Upper lobe of right lung (tissue), 1 donor: ENCODE measurements around the gene PHTF1. TPM values are rescaled to one million over a fixed set of nuclear protein-coding genes. Genes with fewer than 3 reads are reported as not detected.

ENCODE experiments used
- ATAC-seq: fragments of 200-7000 bp; cut with Tn5 transposase; one replicate; pipeline ENCODE4 v1.9.1; 2020; ENCODE audit warnings: mild to moderate bottlenecking, moderate library complexity
- DNase-seq: peaks from one replicate; pipeline ENCODE4 v3.0.0-alpha.2; 2020
- H3K27ac ChIP-seq: fragments of 200-600 bp; one replicate; pipeline ENCODE4 v1.8.0; 2022
- H3K27me3 ChIP-seq: fragments of 200-600 bp; one replicate; pipeline ENCODE4 v1.8.0; 2022; ENCODE audit warnings: mild to moderate bottlenecking
- H3K36me3 ChIP-seq: fragments of 200-600 bp; one replicate; pipeline ENCODE4 v1.8.0; 2022
- H3K4me1 ChIP-seq: fragments of 200-600 bp; one replicate; pipeline ENCODE4 v1.8.0; 2022
- H3K4me3 ChIP-seq: fragments of 200-600 bp; one replicate; pipeline ENCODE4 v1.8.0; 2022; ENCODE audit warnings: mild to moderate bottlenecking
- H3K9me3 ChIP-seq: fragments of 200-600 bp; one replicate; pipeline ENCODE4 v1.8.0; 2022
- CTCF ChIP-seq: fragments of 200-600 bp; IDR thresholded peaks from one replicate; pipeline ENCODE4 v1.8.0; 2022; ENCODE audit warnings: antibody characterized with exemption
- intact Hi-C: fragments of 100-400 bp; cut with DNase I; formaldehyde crosslinking; loops from one replicate; pipeline ENCODE4 v1.11.0; 2022
- total RNA-seq: library from RNA; stranded (reverse); fragmentation: NEBNext Ultra II Directional; extraction: Animal tissue kit (Norgen Biotek cat#: 25700); gene quantifications from one replicate; pipeline ENCODE4 v1.2.1, GENCODE V29; 2021
- donor health status: DM: no; HTN: yes; CAD: no; lungs with severe emphysema.

PHTF1 gene
- total RNA-seq, 1 donor from 2014 or later, result 18.9 TPM

GRCh38 chr1:113654883-113655282 is 104.4 kb downstream of the PHTF1 start:
- H3K27ac ChIP-seq, result no peak overlapping the region
- intact Hi-C loops, result no loop called here
- no peaks in the 10 kb centered on the region for H3K27me3 ChIP-seq
- ATAC-seq (no peak), DNase-seq (no peak)
- no peak for TF ChIP-seq CTCF
- peaks cover 23% of the 10 kb centered on the region for H3K36me3 ChIP-seq
- no peak overlapping the region for H3K4me3 ChIP-seq
- H3K4me1 ChIP-seq, result no peaks in the 10 kb centered on the region
- H3K9me3 ChIP-seq, result no peaks in the 10 kb centered on the region

GRCh38 chr1:113653741-113654140 is 105.5 kb downstream of the PHTF1 start:
- intact Hi-C loops, result no loop called here
- Histone ChIP-seq H3K4me3 (no peak overlapping the region), H3K36me3 (peaks cover 19% of the 10 kb centered on the region), H3K9me3 (no peaks in the 10 kb centered on the region), H3K27me3 (no peaks in the 10 kb centered on the region), H3K4me1 (no peaks in the 10 kb centered on the region), H3K27ac (no peak overlapping the region)
- no peak for DNase-seq
- no peak for ATAC-seq
- TF ChIP-seq CTCF, result no peak

GRCh38 chr1:113652771-113653170 is 106.5 kb downstream of the PHTF1 start:
- no peaks in the 10 kb centered on the region for H3K9me3 ChIP-seq
- TF ChIP-seq CTCF, result no peak
- H3K27ac ChIP-seq, result no peak overlapping the region
- DNase-seq (no peak), ATAC-seq (no peak)
- H3K27me3 ChIP-seq, result no peaks in the 10 kb centered on the region
- intact Hi-C loops, result no loop called here
- H3K4me3 ChIP-seq, result no peak overlapping the region
- peaks cover 23% of the 10 kb centered on the region for H3K36me3 ChIP-seq
- no peaks in the 10 kb centered on the region for H3K4me1 ChIP-seq

- Histone ChIP-seq H3K4me1 (no peaks in the 10 kb centered on the region), H3K36me3 (peaks cover 13% of the 10 kb centered on the region), H3K9me3 (no peaks in the 10 kb centered on the region), H3K4me3 (no peak overlapping the region), H3K27ac (no peak overlapping the region), H3K27me3 (no peaks in the 10 kb centered on the region)
- intact Hi-C loops, result no loop called here
- no peak for TF ChIP-seq CTCF
- no peak for DNase-seq
- no peak for ATAC-seq
Measured at GRCh38 chr1:113648478-113648877, 110.8 kb downstream of the PHTF1 start.

GRCh38 chr1:113647164-113647563 is 112.1 kb downstream of the PHTF1 start:
- no peak for ATAC-seq

More at GRCh38 chr1:113647164-113647563, 112.1 kb downstream of the PHTF1 start:
- H3K4me1 ChIP-seq, result no peaks in the 10 kb centered on the region
- H3K27ac ChIP-seq, result no peak overlapping the region
- no peaks in the 10 kb centered on the region for H3K27me3 ChIP-seq
- no peaks in the 10 kb centered on the region for H3K9me3 ChIP-seq
- TF ChIP-seq CTCF, result no peak
- no peak for DNase-seq
- no peak overlapping the region for H3K4me3 ChIP-seq
- intact Hi-C loops, result no loop called here
- H3K36me3 ChIP-seq, result peaks cover 22% of the 10 kb centered on the region

Other genes with a start within 250 kb of the PHTF1 start
- 23.2 TPM for gene RSBN1, start 53.0 kb upstream of the PHTF1 start, total RNA-seq
- 12.2 TPM for gene PTPN22, start 112.2 kb upstream of the PHTF1 start, total RNA-seq
- 1.8 TPM for gene BCL2L15, start 128.1 kb upstream of the PHTF1 start, total RNA-seq
- 16.1 TPM for gene AP4B1, start 145.3 kb upstream of the PHTF1 start, total RNA-seq
- 6.6 TPM for gene DCLRE1B, start 145.8 kb upstream of the PHTF1 start, total RNA-seq
- gene HIPK1, start 169.8 kb upstream of the PHTF1 start, total RNA-seq, result 77.8 TPM
- gene OLFML3, start 220.0 kb upstream of the PHTF1 start, total RNA-seq, result 43.5 TPM